MM.1S (cell line): ENCODE data around the gene CRTC3.

Experiments
- DNase-seq: peaks from one replicate; pipeline ENCODE4 v3.0.0-alpha.2; 2015
- H2AFZ ChIP-seq: fragments of 300-600 bp; sonication (generic); 2 replicates; pipeline ENCODE4 v1.6.0; 2016; ENCODE audit warnings: antibody characterized with exemption, low read length
- H3F3A ChIP-seq: fragments of 300-600 bp; sonication (generic); 2 replicates; pipeline ENCODE4 v1.6.1; 2016; ENCODE audit warnings: mild to moderate bottlenecking, antibody characterized with exemption, low read length, moderate library complexity, mixed read lengths; ENCODE audit not compliant: insufficient read depth
- H3K27ac ChIP-seq: fragments of 300-600 bp; sonication (generic); 2 replicates; pipeline ENCODE4 v1.5.1; 2016; ENCODE audit warnings: mild to moderate bottlenecking, low read length
- H3K27me3 ChIP-seq: fragments of 300-600 bp; sonication (generic); replicated peaks from 2 replicates; pipeline ENCODE4 v1.6.0; 2016; ENCODE audit warnings: low read length; ENCODE audit not compliant: insufficient read depth
- H3K36me3 ChIP-seq: fragments of 300-600 bp; sonication (generic); replicated peaks from 2 replicates; pipeline ENCODE4 v1.6.1; 2016; ENCODE audit warnings: mild to moderate bottlenecking, low read length, mixed read lengths; ENCODE audit not compliant: insufficient read depth
- H3K4me1 ChIP-seq: fragments of 300-600 bp; sonication (generic); 2 replicates; pipeline ENCODE4 v1.6.1; 2016; ENCODE audit warnings: low read length, mixed read lengths
- H3K4me2 ChIP-seq: fragments of 300-600 bp; sonication (generic); 2 replicates; pipeline ENCODE4 v1.6.0; 2016; ENCODE audit warnings: low read depth, low read length
- H3K4me3 ChIP-seq: fragments of 300-600 bp; sonication (generic); 2 replicates; pipeline ENCODE4 v1.5.1; 2016; ENCODE audit warnings: low read length, mixed read lengths
- H3K79me2 ChIP-seq: fragments of 300-600 bp; sonication (generic); 2 replicates; pipeline ENCODE4 v1.6.1; 2016; ENCODE audit warnings: mixed run types, low read length, mixed read lengths
- H3K9ac ChIP-seq: fragments of 300-600 bp; sonication (generic); 2 replicates; pipeline ENCODE4 v1.6.1; 2016; ENCODE audit warnings: low read length, mixed read lengths
- H3K9me2 ChIP-seq: fragments of 300-600 bp; sonication (generic); replicated peaks from 2 replicates; pipeline ENCODE4 v1.6.1; 2016; ENCODE audit warnings: mild to moderate bottlenecking, low read length, mixed read lengths; ENCODE audit not compliant: insufficient read depth
- H3K9me3 ChIP-seq: fragments of 300-600 bp; sonication (generic); replicated peaks from 2 replicates; pipeline ENCODE4 v1.6.1; 2016; ENCODE audit warnings: mild to moderate bottlenecking, low read length, mixed read lengths; ENCODE audit not compliant: insufficient read depth
- H4K20me1 ChIP-seq: fragments of 300-600 bp; sonication (generic); 2 replicates; pipeline ENCODE4 v1.6.1; 2016; ENCODE audit warnings: mild to moderate bottlenecking, low read length, moderate library complexity, mixed read lengths; ENCODE audit not compliant: insufficient read depth
- CTCF ChIP-seq: fragments of 300-600 bp; sonication (generic); IDR thresholded peaks from 2 replicates; pipeline ENCODE4 v1.5.1; 2016; ENCODE audit warnings: antibody characterized with exemption, low read length, mixed read lengths
- EZH2 ChIP-seq: fragments of 300-600 bp; sonication (generic); optimal IDR thresholded peaks from 2 replicates; pipeline ENCODE3; 2017; ENCODE audit warnings: low read depth, mild to moderate bottlenecking, antibody characterized with exemption, low read length, mixed read lengths
- EZH2phosphoT487 ChIP-seq: fragments of 300-600 bp; sonication (generic); IDR thresholded peaks from 2 replicates; pipeline ENCODE4 v1.6.1; 2018; ENCODE audit warnings: antibody characterized with exemption, low read length

Gene CRTC3

DNA sequence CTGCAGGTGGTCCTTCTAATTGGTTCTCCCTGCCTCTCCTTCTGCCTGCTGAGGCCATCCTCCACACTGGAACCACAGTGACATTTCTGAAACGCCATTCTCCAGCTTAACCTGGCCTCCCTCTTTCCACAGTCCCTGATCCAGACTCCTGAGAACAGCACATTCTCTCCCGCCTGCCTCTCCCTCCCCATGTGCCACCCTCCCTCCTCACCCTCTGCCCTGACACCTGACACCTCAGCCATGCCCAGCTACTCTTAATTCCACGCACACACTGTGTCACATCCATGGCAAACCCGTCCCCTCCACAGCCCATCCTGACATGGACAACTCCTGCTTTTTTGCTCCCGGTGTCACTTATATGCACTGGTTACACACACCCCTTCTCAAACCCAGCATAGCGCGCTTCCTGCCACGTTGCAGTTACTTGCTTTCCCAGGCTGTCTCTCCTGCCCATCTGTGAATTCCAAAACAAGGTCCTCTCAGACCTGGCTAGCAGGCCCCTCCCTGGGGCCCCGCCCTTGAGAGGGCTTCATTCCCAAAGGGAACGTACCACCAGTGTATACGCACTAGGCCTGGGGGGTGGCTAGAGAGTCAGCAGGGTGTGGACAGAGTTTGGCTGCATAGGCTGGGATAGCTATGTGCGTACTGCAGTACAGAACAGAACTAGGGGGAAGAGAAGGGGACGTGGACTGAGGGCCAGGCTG, 94.7 kb downstream of the CRTC3 start:
- Histone ChIP-seq H3K27ac (no peak overlapping the region), H3K9me3 (no peaks in the 10 kb centered on the region), H3K9ac (no peak overlapping the region), H3K4me2 (no peak overlapping the region), H4K20me1 (no peaks in the 10 kb centered on the region), H3K27me3 (no peaks in the 10 kb centered on the region), H3K4me1 (no peaks in the 10 kb centered on the region), H2AFZ (no peak overlapping the region), H3K79me2 (no peaks in the 10 kb centered on the region), H3F3A (no peaks in the 10 kb centered on the region), H3K36me3 (no peaks in the 10 kb centered on the region), H3K4me3 (no peak overlapping the region), H3K9me2 (no peaks in the 10 kb centered on the region)
- no peak for DNase-seq
- TF ChIP-seq EZH2 (no peak), EZH2phosphoT487 (no peak), CTCF (no peak)

- Histone ChIP-seq H3K36me3 (no peaks in the 10 kb centered on the region; the same call in 1 of the 2 replicates), H2AFZ (no peak overlapping the region), H3K9me3 (no peaks in the 10 kb centered on the region), H3K79me2 (no peaks in the 10 kb centered on the region), H3K27me3 (no peaks in the 10 kb centered on the region), H3F3A (no peaks in the 10 kb centered on the region), H3K9me2 (no peaks in the 10 kb centered on the region), H3K4me3 (no peak overlapping the region), H3K4me1 (no peaks in the 10 kb centered on the region), H3K27ac (no peak overlapping the region), H4K20me1 (no peaks in the 10 kb centered on the region), H3K4me2 (no peak overlapping the region), H3K9ac (no peak overlapping the region)
- no peak for DNase-seq
- TF ChIP-seq EZH2phosphoT487 (no peak), CTCF (no peak), EZH2 (no peak)
Observed at GRCh38 chr15:90625037-90625436, 95.3 kb downstream of the CRTC3 start.

GRCh38 chr15:90629217-90629616, 99.5 kb downstream of the CRTC3 start:
- H3K4me2 ChIP-seq = no peak overlapping the region
- H3K9ac ChIP-seq = no peak overlapping the region
- H3K9me3 ChIP-seq = no peaks in the 10 kb centered on the region
- no peak overlapping the region for H2AFZ ChIP-seq
- no peaks in the 10 kb centered on the region for H3K79me2 ChIP-seq
- TF ChIP-seq EZH2 (no peak), CTCF (no peak), EZH2phosphoT487 (no peak)
- H3F3A ChIP-seq = no peaks in the 10 kb centered on the region
- no peaks in the 10 kb centered on the region for H3K27me3 ChIP-seq
- H3K4me1 ChIP-seq = no peaks in the 10 kb centered on the region
- no peak for DNase-seq
- no peaks in the 10 kb centered on the region for H4K20me1 ChIP-seq
- no peaks in the 10 kb centered on the region for H3K9me2 ChIP-seq
- no peak overlapping the region for H3K27ac ChIP-seq
- H3K4me3 ChIP-seq = no peak overlapping the region
- H3K36me3 ChIP-seq = no peaks in the 10 kb centered on the region; the same call in 1 of the 2 replicates
